Osteoblast (primary cell): ENCODE results near the gene CST9. TPM values are rescaled to one million over a fixed set of nuclear protein-coding genes. Genes with fewer than 3 reads are reported as not detected.

Experiments
- DNase-seq: peaks from one replicate; pipeline ENCODE4 v3.0.0; 2011; ENCODE audit warnings: low spot score, mixed read lengths; ENCODE audit not compliant: insufficient read length; ENCODE audit errors: missing footprints
- H2AFZ ChIP-seq: 2 replicates; pipeline ENCODE4 v1.6.0; 2011; ENCODE audit warnings: mild to moderate bottlenecking, low read length
- H3K27ac ChIP-seq: 2 replicates; pipeline ENCODE4 v1.5.1; 2011; ENCODE audit warnings: mild to moderate bottlenecking, low read depth, low read length, moderate library complexity
- H3K27me3 ChIP-seq: 2 replicates; pipeline ENCODE4 v1.6.0; 2012; ENCODE audit warnings: mild to moderate bottlenecking, control low read depth, inconsistent platforms, low read length, moderate library complexity; ENCODE audit not compliant: insufficient read depth
- H3K36me3 ChIP-seq: 2 replicates; pipeline ENCODE4 v1.5.1; 2011; ENCODE audit warnings: mild to moderate bottlenecking, low read length, control low read depth, moderate library complexity; ENCODE audit not compliant: insufficient read depth
- H3K4me1 ChIP-seq: 2 replicates; pipeline ENCODE4 v1.5.1; 2011; ENCODE audit warnings: mild to moderate bottlenecking, low read length, control low read depth, moderate library complexity; ENCODE audit not compliant: insufficient read depth
- H3K4me2 ChIP-seq: 2 replicates; pipeline ENCODE4 v1.6.0; 2011; ENCODE audit warnings: mild to moderate bottlenecking, low read length; ENCODE audit not compliant: insufficient read depth
- H3K4me3 ChIP-seq: fragments of 200-600 bp; sonication (generic); 3 replicates; pipeline ENCODE4 v1.5.1; 2012; ENCODE audit warnings: mild to moderate bottlenecking, low read length, inconsistent platforms; ENCODE audit not compliant: insufficient read depth
- H3K79me2 ChIP-seq: 2 replicates; pipeline ENCODE4 v1.6.0; 2012; ENCODE audit warnings: mild to moderate bottlenecking, low read length, control low read depth, inconsistent platforms; ENCODE audit not compliant: insufficient read depth
- H3K9me3 ChIP-seq: 2 replicates; pipeline ENCODE4 v1.5.1; 2011; ENCODE audit warnings: low read depth, low read length, control low read depth
- H4K20me1 ChIP-seq: 2 replicates; pipeline ENCODE4 v1.6.0; 2012; ENCODE audit warnings: mild to moderate bottlenecking, low read length, control low read depth; ENCODE audit not compliant: insufficient read depth
- CTCF ChIP-seq: IDR thresholded peaks from 2 replicates; pipeline ENCODE4 v1.5.1; 2011; ENCODE audit warnings: mild to moderate bottlenecking, low read depth, low read length, moderate library complexity; ENCODE audit errors: extremely low read depth
- total RNA-seq: library from RNA; depleted of rRNA; stranded (reverse); fragments of >200 nt; gene quantifications from 2 replicates; pipeline ENCODE4 v1.2.3, GENCODE V29; 2012

The CST9 gene
- total RNA-seq, 1 donor: not detected

- H3K27me3 ChIP-seq: no peaks in the 10 kb centered on the region
- no peaks in the 10 kb centered on the region for H3K79me2 ChIP-seq
- H4K20me1 ChIP-seq: no peaks in the 10 kb centered on the region
- H3K4me1 ChIP-seq: no peaks in the 10 kb centered on the region
- no peak for TF ChIP-seq CTCF
- no peaks in the 10 kb centered on the region for H3K9me3 ChIP-seq
- no peak overlapping the region for H2AFZ ChIP-seq
- H3K4me3 ChIP-seq: no peak overlapping the region
- H3K36me3 ChIP-seq: no peaks in the 10 kb centered on the region
- no peak overlapping the region for H3K4me2 ChIP-seq
- no peak overlapping the region for H3K27ac ChIP-seq
- no peak for DNase-seq
Measured at GRCh38 chr20:23612396-23612795, 6.7 kb upstream of the CST9 start.

GRCh38 chr20:23609486-23610109 is 3.9 kb upstream of the CST9 start:
- no peak overlapping the region for H3K4me2 ChIP-seq
- no peak overlapping the region for H3K4me3 ChIP-seq
- H3K36me3 ChIP-seq: no peaks in the 10 kb centered on the region
- H3K9me3 ChIP-seq: no peaks in the 10 kb centered on the region
- no peak for DNase-seq
- H2AFZ ChIP-seq: no peak overlapping the region
- no peaks in the 10 kb centered on the region for H3K4me1 ChIP-seq
- H3K27ac ChIP-seq: no peak overlapping the region
- H4K20me1 ChIP-seq: no peaks in the 10 kb centered on the region
- H3K79me2 ChIP-seq: no peaks in the 10 kb centered on the region
- no peak for TF ChIP-seq CTCF
- peaks cover 5% of the 10 kb centered on the region for H3K27me3 ChIP-seq

DNA sequence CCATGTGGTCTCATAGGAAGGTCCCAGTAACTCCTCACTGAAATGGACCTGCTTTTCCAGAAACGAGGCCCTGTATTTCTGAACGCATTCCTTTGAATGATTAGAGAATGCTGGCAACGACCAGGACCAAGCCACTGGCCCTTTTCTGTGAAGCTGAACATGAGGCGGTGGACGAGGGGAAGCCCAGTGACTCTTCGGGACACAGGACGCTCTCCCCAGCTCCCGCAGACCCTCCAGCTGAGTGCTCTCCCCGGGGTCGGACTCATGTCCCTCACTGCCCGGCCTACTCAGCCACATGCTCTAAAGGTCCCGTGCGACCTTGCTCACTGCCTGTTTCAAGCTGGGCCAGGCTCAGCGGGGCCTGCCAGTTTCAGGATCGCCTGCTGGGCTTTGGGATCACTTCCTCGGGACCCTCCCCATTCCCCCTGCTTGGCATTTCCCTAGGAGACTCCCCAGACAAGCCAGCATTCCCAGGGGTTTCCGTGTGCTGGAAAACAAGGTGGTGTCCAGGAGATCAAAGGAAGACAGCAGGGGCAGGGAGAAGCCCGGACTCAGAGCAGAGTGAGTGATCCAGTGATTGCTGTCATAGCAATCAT is 2.6 kb upstream of the CST9 start:
- DNase-seq: no peak
- no peaks in the 10 kb centered on the region for H4K20me1 ChIP-seq
- H3K9me3 ChIP-seq: no peaks in the 10 kb centered on the region
- peaks cover 9% of the 10 kb centered on the region for H3K27me3 ChIP-seq
- H3K4me3 ChIP-seq: no peak overlapping the region
- no peaks in the 10 kb centered on the region for H3K79me2 ChIP-seq
- TF ChIP-seq CTCF: no peak
- no peak overlapping the region for H3K27ac ChIP-seq
- H3K4me2 ChIP-seq: no peak overlapping the region
- no peaks in the 10 kb centered on the region for H3K4me1 ChIP-seq
- no peaks in the 10 kb centered on the region for H3K36me3 ChIP-seq
- H2AFZ ChIP-seq: no peak overlapping the region

DNA sequence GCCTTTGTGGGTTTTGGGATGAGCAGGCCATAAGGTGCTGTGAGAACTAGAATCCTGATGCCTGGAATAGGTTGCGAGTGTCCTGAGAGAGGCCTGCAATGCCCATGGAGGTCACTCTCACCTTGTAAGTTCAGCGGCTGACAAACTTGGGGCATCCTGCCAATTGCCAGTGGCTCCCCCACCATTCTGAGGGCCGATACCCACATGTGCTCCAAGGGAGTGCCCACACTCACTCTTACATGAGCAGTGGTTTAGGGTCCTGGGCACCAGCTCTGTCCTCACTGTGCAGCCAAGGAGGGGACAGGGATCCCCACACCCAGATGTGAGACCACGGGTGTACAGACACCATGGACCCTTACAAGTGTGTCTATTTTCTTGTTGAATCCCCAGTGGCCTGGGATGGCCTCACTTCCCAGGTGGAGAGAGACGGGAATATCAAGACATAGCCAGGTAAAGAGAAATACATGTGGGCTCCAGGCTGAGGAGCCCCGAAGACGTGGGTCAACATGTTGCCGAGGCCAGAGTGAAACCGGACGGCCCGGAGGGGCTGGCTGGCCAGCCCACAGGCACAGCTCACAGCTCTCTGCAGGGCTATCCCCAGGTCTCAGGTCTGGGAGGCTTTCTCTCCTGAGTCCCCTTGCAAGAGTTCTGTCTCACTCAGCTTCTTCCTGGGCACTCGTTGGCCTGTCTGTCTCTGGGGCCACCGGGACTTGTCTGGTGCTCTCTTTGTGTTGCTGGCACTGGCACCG is 2.0 kb upstream of the CST9 start:
- no peaks in the 10 kb centered on the region for H3K79me2 ChIP-seq
- DNase-seq: no peak
- no peak overlapping the region for H3K4me2 ChIP-seq
- no peak overlapping the region for H2AFZ ChIP-seq
- TF ChIP-seq CTCF: no peak
- no peaks in the 10 kb centered on the region for H4K20me1 ChIP-seq
- no peaks in the 10 kb centered on the region for H3K4me1 ChIP-seq
- H3K9me3 ChIP-seq: no peaks in the 10 kb centered on the region
- H3K4me3 ChIP-seq: no peak overlapping the region
- H3K36me3 ChIP-seq: no peaks in the 10 kb centered on the region
- H3K27ac ChIP-seq: no peak overlapping the region
- H3K27me3 ChIP-seq: peaks cover 11% of the 10 kb centered on the region
